Measurements from ENCODE around the gene CHI3L1. TPM values are rescaled to one million over a fixed set of nuclear protein-coding genes. Genes with fewer than 3 reads are reported as not detected.

CHI3L1 gene
- total and polyA plus RNA-seq, 10 of the 15 experiments (the other 5 are each of a cell fraction or from before 2014, with no cell fraction given) = 0.10 to 1.7 (median 0.39) TPM

- H3K27me3 ChIP-seq (replicated peaks in 1 of 2; ENCODE audit: control insufficient read depth in 2 of 2, insufficient read depth in 2 of 2, low read length in 1 of 2) = peaks cover 7 to 9% of the 10 kb centered on the region in 2 experiments; a peak in 3 of 4 replicates
- ChIA-PET POLR2A (no interaction called here), RAD21 (ENCODE audit: unreplicated experiment) (no interaction called here), SMC1A (ENCODE audit: uncharacterized antibody, unreplicated experiment) (interaction anchor here (1.1 kb wide), 1 partner anchor 11 kb away, joined by 3 read pairs; no protein-coding TSS in a partner anchor), CTCF (interaction anchor here (1.5 kb wide), 1 partner anchor 18 kb away, joined by 3 read pairs; no protein-coding TSS in a partner anchor)
- H3K4me3 ChIP-seq = no peak overlapping the region
- H3K4me1 ChIP-seq (ENCODE audit: control insufficient read depth, insufficient read depth, low read length) = no peaks in the 10 kb centered on the region
- H3K9ac ChIP-seq (ENCODE audit: control insufficient read depth, insufficient read depth, low read length) = no peak overlapping the region
- BruUV-seq (replicated peaks) = no TSS peak
- H3K9me3 ChIP-seq (replicated peaks; ENCODE audit: control insufficient read depth, insufficient read depth, low read length) = no peaks in the 10 kb centered on the region
- intact Hi-C loops (cut with micrococcal nuclease; ENCODE audit: unreplicated experiment) = no loop called here
- FAIRE-seq (no peak), ATAC-seq (peak; percentile 48), DNase-seq (ENCODE audit: low read depth, low spot score) (no peak)
- H3K4me2 ChIP-seq (ENCODE audit: control insufficient read depth, insufficient read depth) = no peak overlapping the region
- H3K27ac ChIP-seq (ENCODE audit: control insufficient read depth, insufficient read depth) = no peak overlapping the region
- WGBS (ENCODE audit: insufficient coverage, insufficient replicate concordance, low lambda C conversion rate, missing lambda C conversion rate) = 0% methylated on average over 1 of the region's 1 CpG
- no peak for TF ChIP-seq ESRRA (IDR thresholded peaks at IDR 0.05; ENCODE audit: low read length)
- no peak for TF ChIP-seq SMC3 (IDR thresholded peaks at IDR 0.05; ENCODE audit: borderline replicate concordance, low read length)
- TF ChIP-seq ZNF24 (IDR thresholded peaks at IDR 0.05) = peak; percentile 78
- no peak for TF ChIP-seq SP1 (IDR thresholded peaks at IDR 0.05; ENCODE audit: low read depth, low read length)
- no peaks in the 10 kb centered on the region for H3K79me2 ChIP-seq (ENCODE audit: control insufficient read depth, insufficient read depth, low read length)
- in situ Hi-C loops (cut with MboI) = no loop called here
- no peaks in the 10 kb centered on the region for H3K36me3 ChIP-seq (ENCODE audit: control insufficient read depth in 2 of 2, insufficient read depth in 2 of 2, low read length in 1 of 2)
- H4K20me1 ChIP-seq (ENCODE audit: control insufficient read depth, insufficient read depth) = no peaks in the 10 kb centered on the region
- no peak overlapping the region for H2AFZ ChIP-seq (ENCODE audit: control insufficient read depth, low read depth, low read length)
Observed at GRCh38 chr1:203136409-203137042, 50.0 kb downstream of the CHI3L1 start.

- CTCF ChIA-PET = interaction anchor here (1.5 kb wide), 1 partner anchor 17 kb away, joined by 3 read pairs; no protein-coding TSS in a partner anchor
- POLR2A ChIA-PET = no interaction called here
- TF ChIP-seq SPI1 (IDR thresholded peaks at IDR 0.05; ENCODE audit: borderline replicate concordance, insufficient read depth, low read depth, low read length) (peak; percentile 42; the same call in 1 of the 2 replicates), SMAD1 (IDR thresholded peaks at IDR 0.05; ENCODE audit: low read depth, partially characterized antibody) (no peak)
- Histone ChIP-seq H3K9me3 (replicated peaks; ENCODE audit: control insufficient read depth, insufficient read depth, low read length) (no peaks in the 10 kb centered on the region), H3K4me2 (ENCODE audit: control insufficient read depth, insufficient read depth) (no peak overlapping the region), H3K79me2 (ENCODE audit: control insufficient read depth, insufficient read depth, low read length) (no peaks in the 10 kb centered on the region), H2AFZ (ENCODE audit: control insufficient read depth, low read depth, low read length) (no peak overlapping the region), H4K20me1 (ENCODE audit: control insufficient read depth, insufficient read depth) (no peaks in the 10 kb centered on the region), H3K27me3 (replicated peaks in 1 of 2; ENCODE audit: control insufficient read depth in 2 of 2, insufficient read depth in 2 of 2, low read length in 1 of 2) (peaks cover 9% of the 10 kb centered on the region in 2 experiments; a peak in 3 of 4 replicates), H3K4me1 (ENCODE audit: control insufficient read depth, insufficient read depth, low read length) (no peaks in the 10 kb centered on the region), H3K36me3 (ENCODE audit: control insufficient read depth in 2 of 2, insufficient read depth in 2 of 2, low read length in 1 of 2) (no peaks in the 10 kb centered on the region), H3K4me3 (no peak overlapping the region), H3K9ac (ENCODE audit: control insufficient read depth, insufficient read depth, low read length) (no peak overlapping the region), H3K27ac (ENCODE audit: control insufficient read depth, insufficient read depth) (no peak overlapping the region)
- no TSS peak for BruUV-seq (replicated peaks)
- RAD21 ChIA-PET (ENCODE audit: unreplicated experiment) = no interaction called here
- intact Hi-C loops (cut with micrococcal nuclease; ENCODE audit: unreplicated experiment) (no loop called here), in situ Hi-C loops (cut with MboI) (no loop called here)
- SMC1A ChIA-PET (ENCODE audit: uncharacterized antibody, unreplicated experiment) = no interaction called here
- 6% methylated on average over 8 of the region's 8 CpGs for WGBS (ENCODE audit: insufficient coverage, insufficient replicate concordance, low lambda C conversion rate, missing lambda C conversion rate)
- ATAC-seq (peak; percentile 22; the same call in 2 of the 3 replicates), FAIRE-seq (no peak), DNase-seq (ENCODE audit: low read depth, low spot score) (no peak)
Observed at GRCh38 chr1:203135636-203136305, 50.7 kb downstream of the CHI3L1 start.

All from GM12878 (cell line).